K562 (cell line): Measurements from ENCODE around the gene BLOC1S4. TPM values are rescaled to one million over a fixed set of nuclear protein-coding genes. Genes with fewer than 3 reads are reported as not detected.

Experiments used
- CEBPG ChIP-seq, 3 experiments: fragments of 200-800 bp in 1 of 3; sonication (Bioruptor generic) in 1 of 3; sonication (generic) in 1 of 3; formaldehyde crosslinking in 1 of 3; IDR thresholded peaks in 2 of 3; conservative IDR thresholded peaks in 1 of 3; 2 replicates each; pipeline versions ENCODE4 v1.6.1 to v1.8.0; 2016 to 2022; ENCODE audit warnings: missing compliant biosample characterization in 2 of 3, missing genetic modification characterization in 2 of 3, mild to moderate bottlenecking in 1 of 3, missing genetic modification reagents in 1 of 3
- CHD2 ChIP-seq: IDR thresholded peaks from 2 replicates; pipeline ENCODE4 v1.6.1; 2011; ENCODE audit warnings: low read depth, low read length
- HDAC3 ChIP-seq: fragments of 450-650 bp; IDR thresholded peaks from 2 replicates; pipeline ENCODE4 v1.6.1; 2018; ENCODE audit warnings: borderline replicate concordance, mild to moderate bottlenecking, moderate library complexity; ENCODE audit not compliant: partially characterized antibody
- HNRNPL ChIP-seq: fragments of 200-400 bp; formaldehyde crosslinking; IDR thresholded peaks from 2 replicates; pipeline ENCODE4 v1.6.1; 2017; ENCODE audit warnings: low read depth, mild to moderate bottlenecking, low read length
- HSF4 ChIP-seq: fragments of 250-450 bp; sonication (Bioruptor Pico); IDR thresholded peaks from 2 replicates; pipeline ENCODE4 v2.1.2; 2022; ENCODE audit warnings: mild to moderate bottlenecking, moderate library complexity, borderline replicate concordance
- NR2C2 ChIP-seq, 2 experiments: fragments of 200-800 bp in 1 of 2; sonication (Bioruptor generic) in 1 of 2; sonication (generic) in 1 of 2; formaldehyde crosslinking in 1 of 2; IDR thresholded peaks; 2 replicates each; pipeline versions ENCODE4 v1.6.1 to v1.8.0; 2016 to 2022; ENCODE audit warnings: mild to moderate bottlenecking in 1 of 2, missing compliant biosample characterization in 1 of 2, missing genetic modification characterization in 1 of 2, missing genetic modification reagents in 1 of 2
- NR3C1 ChIP-seq: sonication (generic); formaldehyde crosslinking; IDR thresholded peaks from 2 replicates; pipeline ENCODE4 v1.8.1; 2022; ENCODE audit warnings: missing genetic modification reagents
- POLR2AphosphoS2 ChIP-seq: IDR thresholded peaks from 2 replicates; pipeline ENCODE4 v1.6.1; 2012; ENCODE audit warnings: low read length, improper control_type of control experiment
- RFX5 ChIP-seq: IDR thresholded peaks from 2 replicates; pipeline ENCODE4 v1.6.1; 2011; ENCODE audit warnings: low read depth, mild to moderate bottlenecking, improper control_type of control experiment, low read length
- ZNF175 ChIP-seq: fragments of 200-800 bp; sonication (Bioruptor generic); IDR thresholded peaks from 2 replicates; pipeline ENCODE4 v1.6.1; 2016; ENCODE audit warnings: low read depth, mild to moderate bottlenecking, missing genetic modification characterization, missing compliant biosample characterization
- ZNF407 ChIP-seq: fragments of 450-650 bp; IDR thresholded peaks from 2 replicates; pipeline ENCODE4 v1.6.1; 2016; ENCODE audit warnings: low read depth
- ZNF695 ChIP-seq: fragments of 450-650 bp; formaldehyde crosslinking; IDR thresholded peaks from 2 replicates; pipeline ENCODE4 v1.4.0; 2020; ENCODE audit warnings: mild to moderate bottlenecking, moderate library complexity
- polyA plus RNA-seq, 8 experiments: library from polyadenylated mRNA; depleted of rRNA in 4 of 8; stranded (reverse) in 5 of 8; unstranded in 3 of 8; fragments of >200 nt; fragmentation: Nextera tagmentation in 2 of 8; fragmentation: Illumina TruSeq in 1 of 8; extraction: Ambion mirVana in 2 of 8; extraction: Trizol in 1 of 8; gene quantifications; 2 replicates each; pipeline versions ENCODE4 v1.2.1 to v1.2.3, GENCODE V29; 2011 to 2014; ENCODE audit warnings: inconsistent platforms in 1 of 8, missing spikeins in 1 of 8
- total RNA-seq, 7 experiments: library from RNA; depleted of rRNA in 6 of 7; stranded (reverse); fragments of >200 nt in 6 of 7; fragmentation: Illumina TruSeq in 2 of 7; extraction: Trizol in 2 of 7; gene quantifications; 2 replicates each; pipeline versions ENCODE4 v1.2.1 to v1.2.3, GENCODE V29; 2011 to 2021; ENCODE audit warnings: low replicate concordance in 1 of 7
- TF ChIP-seq, protein P1 (sequence below): sonication (generic); formaldehyde crosslinking; IDR thresholded peaks from 2 replicates; pipeline ENCODE4 v1.8.0; 2022; ENCODE audit warnings: mild to moderate bottlenecking, missing genetic modification reagents
- TF ChIP-seq, protein P2 (sequence below): fragments of 250-450 bp; sonication (Bioruptor Pico); IDR thresholded peaks from 2 replicates; pipeline ENCODE4 v1.5.0; 2021; ENCODE audit warnings: mild to moderate bottlenecking, moderate library complexity

BLOC1S4 gene
- total and polyA plus RNA-seq, 9 of the 15 experiments (the other 6 are each of a cell fraction or from before 2014, with no cell fraction given) = 3.1 to 31.6 (median 11.2) TPM

DNA sequence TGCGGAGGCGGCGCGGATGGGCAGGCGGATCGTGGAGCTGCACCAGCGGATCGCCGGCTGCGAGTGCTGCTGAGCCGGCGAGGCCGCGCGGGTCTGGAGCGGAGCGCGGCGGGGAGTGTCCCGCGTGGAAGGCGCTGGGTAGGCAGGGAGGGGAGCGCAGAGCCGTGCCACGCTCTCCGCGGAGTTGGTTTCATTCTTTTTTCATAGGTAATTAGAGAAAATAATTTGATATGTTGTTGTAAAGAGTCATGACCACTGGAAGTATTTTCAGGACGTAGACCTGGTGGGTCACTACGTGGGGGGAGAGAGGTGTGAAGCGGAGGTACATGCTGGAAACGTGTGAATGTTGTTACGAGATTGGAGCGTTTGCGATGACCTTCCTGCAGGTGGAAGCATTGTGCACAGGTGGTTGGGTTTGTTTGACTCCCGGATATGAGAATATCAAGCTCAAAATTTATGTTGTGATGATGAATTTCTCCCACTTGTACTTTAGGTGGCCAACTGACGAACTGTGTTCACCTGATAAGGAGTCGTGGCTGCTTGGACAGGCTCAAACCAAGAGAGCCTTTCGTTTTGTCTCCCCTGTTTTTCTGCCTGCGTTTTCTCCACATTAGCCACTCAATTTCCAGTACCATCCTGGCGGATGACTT, 41.3 kb upstream of the BLOC1S4 start (continued):
- TF ChIP-seq HNRNPL = no peak
- no peak for TF ChIP-seq ZNF407
- no peak; the same call in 1 of the 2 replicates for TF ChIP-seq POLR2AphosphoS2
- TF ChIP-seq ZNF175 = no peak; the same call in 1 of the 2 replicates
- TF ChIP-seq HSF4 = no peak
- no peak for TF ChIP-seq CHD2
- no peak for TF ChIP-seq NR2C2 (CRISPR knock-in tag; IDR thresholded peaks at IDR 0.05)
- no peak for TF ChIP-seq NR2C2 (tag; IDR thresholded peaks at IDR 0.05)
- TF ChIP-seq CEBPG (CRISPR knock-in tag; IDR thresholded peaks at IDR 0.05) = no peak
- TF ChIP-seq CEBPG (tag; conservative IDR thresholded peaks at IDR 0.05 in 1 of 2, IDR thresholded peaks at IDR 0.05 in 1 of 2) = no peak
- TF ChIP-seq ZNF695 (CRISPR knock-in tag) = no peak
- TF ChIP-seq, protein P1, sequence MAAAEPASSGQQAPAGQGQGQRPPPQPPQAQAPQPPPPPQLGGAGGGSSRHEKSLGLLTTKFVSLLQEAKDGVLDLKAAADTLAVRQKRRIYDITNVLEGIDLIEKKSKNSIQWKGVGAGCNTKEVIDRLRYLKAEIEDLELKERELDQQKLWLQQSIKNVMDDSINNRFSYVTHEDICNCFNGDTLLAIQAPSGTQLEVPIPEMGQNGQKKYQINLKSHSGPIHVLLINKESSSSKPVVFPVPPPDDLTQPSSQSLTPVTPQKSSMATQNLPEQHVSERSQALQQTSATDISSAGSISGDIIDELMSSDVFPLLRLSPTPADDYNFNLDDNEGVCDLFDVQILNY (CRISPR knock-in tag) = no peak
- no peak for TF ChIP-seq RFX5
- TF ChIP-seq NR3C1 = 0 out of 2 replicates have a peak, but pooled peaks have one; percentile 27
- peak; percentile 63 for TF ChIP-seq HDAC3
- TF ChIP-seq, protein P2, sequence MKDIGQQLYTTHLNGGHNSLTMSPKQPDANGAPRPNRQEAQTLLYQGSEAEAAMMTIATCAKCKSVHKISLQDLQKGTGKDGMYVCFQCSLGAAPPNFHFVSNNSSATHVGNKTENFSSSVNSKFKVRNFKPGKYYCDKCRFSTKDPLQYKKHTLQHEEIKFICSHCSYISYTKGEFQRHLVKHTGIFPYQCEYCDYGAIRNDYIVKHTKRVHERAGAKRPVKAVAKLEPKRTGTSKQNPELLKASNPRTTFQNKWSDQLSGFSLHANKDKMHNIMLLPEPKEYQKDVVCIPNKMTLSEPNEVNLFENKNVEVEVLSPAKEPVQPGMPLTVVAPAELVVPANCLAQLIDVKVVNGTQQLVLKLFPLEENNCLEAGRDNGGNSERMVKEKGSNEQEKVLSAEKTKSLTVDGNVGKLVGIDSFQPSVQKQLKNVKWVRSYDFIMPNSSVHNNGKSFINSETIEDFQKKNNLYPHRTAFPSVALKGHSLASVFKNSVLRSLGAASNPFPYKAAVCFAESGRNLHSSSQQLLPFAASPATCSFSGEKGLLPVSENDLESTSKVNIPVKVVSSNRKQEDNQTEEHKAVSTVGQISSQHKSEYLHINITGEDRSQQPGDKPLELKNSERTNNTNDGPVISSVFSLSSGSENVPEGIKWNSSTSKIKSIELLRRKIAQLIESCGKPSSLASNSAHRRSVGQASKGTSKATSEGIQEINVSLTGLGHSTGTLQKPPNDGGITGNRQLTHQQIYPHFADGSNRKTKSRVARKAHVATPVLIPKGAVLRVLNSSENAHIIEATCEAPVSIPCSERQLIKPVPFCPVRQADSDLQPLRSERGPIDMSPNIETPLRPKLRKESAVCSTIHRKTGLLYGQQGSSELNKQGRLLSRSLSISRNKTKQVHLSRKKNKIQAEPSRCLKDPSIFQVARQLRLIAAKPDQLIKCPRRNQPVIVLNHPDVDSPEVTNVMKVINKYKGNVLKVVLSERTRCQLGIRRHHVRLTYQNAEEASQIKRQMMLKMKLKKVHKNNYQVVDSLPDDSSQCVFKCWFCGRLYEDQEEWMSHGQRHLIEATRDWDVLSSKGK (CRISPR knock-in tag) = no peak
